Epithelial cell of esophagus (primary cell): ENCODE data around the gene PPP2R2B.

Experiments used
- DNase-seq: peaks from one replicate; pipeline ENCODE4 v3.0.0; 2010; ENCODE audit warnings: low read depth
- H3K4me3 ChIP-seq: 2 replicates; pipeline ENCODE4 v1.5.1; 2011; ENCODE audit warnings: mild to moderate bottlenecking, low read length, control low read depth
- TF ChIP-seq, protein P1 (sequence below): IDR thresholded peaks from 2 replicates; pipeline ENCODE4 v1.5.1; 2011; ENCODE audit warnings: low read depth, mild to moderate bottlenecking, low read length, control low read depth, inconsistent platforms; ENCODE audit not compliant: insufficient read depth; ENCODE audit errors: missing control alignments

PPP2R2B gene

DNA sequence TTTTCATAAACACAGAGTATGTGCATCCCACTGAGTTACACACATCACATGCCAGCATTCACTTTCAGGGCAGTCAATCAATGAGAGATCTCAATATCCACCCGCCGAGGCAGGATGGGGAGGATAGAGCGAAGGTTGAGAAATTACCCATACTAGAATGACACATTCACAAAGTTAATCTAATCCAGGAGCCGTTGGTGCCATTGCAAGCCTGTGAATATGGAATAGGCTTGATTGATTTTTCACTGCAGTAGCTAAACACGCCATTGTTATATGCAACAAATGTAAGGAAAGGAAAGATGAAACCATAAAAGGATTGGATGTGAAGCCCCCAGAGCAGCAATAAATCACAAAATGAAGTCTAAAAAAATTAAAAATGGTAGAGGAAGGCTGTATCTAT, 194.7 kb downstream of the PPP2R2B start:
- H3K4me3 ChIP-seq, result no peak overlapping the region
- DNase-seq, result no peak
- TF ChIP-seq, protein P1, sequence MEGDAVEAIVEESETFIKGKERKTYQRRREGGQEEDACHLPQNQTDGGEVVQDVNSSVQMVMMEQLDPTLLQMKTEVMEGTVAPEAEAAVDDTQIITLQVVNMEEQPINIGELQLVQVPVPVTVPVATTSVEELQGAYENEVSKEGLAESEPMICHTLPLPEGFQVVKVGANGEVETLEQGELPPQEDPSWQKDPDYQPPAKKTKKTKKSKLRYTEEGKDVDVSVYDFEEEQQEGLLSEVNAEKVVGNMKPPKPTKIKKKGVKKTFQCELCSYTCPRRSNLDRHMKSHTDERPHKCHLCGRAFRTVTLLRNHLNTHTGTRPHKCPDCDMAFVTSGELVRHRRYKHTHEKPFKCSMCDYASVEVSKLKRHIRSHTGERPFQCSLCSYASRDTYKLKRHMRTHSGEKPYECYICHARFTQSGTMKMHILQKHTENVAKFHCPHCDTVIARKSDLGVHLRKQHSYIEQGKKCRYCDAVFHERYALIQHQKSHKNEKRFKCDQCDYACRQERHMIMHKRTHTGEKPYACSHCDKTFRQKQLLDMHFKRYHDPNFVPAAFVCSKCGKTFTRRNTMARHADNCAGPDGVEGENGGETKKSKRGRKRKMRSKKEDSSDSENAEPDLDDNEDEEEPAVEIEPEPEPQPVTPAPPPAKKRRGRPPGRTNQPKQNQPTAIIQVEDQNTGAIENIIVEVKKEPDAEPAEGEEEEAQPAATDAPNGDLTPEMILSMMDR, result no peak

DNA sequence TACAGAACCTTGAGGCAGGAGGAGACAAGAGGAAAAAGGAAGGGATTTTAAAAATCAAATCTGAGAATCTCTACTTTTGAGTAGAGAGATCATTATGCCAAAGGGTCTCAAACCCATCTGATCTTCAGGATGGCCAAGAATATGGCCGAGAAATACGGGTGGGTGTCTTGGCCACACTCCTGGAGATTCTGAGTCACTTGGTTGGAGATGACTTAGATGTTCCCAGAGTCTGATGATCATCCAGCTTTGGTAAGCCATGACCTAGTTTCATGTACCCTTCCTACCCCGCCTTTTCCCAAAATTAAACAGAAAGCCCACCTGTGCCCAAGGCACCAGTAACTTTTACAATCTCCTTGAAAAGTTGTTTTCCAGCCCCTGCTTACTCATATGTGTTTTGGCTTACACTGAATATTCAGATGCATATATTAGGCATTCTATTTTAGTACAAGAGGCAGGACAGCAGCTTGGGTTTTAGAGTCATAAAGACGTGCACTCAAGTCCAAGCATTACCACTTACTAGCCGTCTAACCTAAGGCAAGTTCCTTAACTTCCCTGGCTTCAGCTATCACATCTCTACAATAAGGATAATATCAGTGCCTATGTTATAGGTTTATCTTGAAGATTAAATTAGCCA, 195.5 kb downstream of the PPP2R2B start:
- no peak overlapping the region for H3K4me3 ChIP-seq

DNA sequence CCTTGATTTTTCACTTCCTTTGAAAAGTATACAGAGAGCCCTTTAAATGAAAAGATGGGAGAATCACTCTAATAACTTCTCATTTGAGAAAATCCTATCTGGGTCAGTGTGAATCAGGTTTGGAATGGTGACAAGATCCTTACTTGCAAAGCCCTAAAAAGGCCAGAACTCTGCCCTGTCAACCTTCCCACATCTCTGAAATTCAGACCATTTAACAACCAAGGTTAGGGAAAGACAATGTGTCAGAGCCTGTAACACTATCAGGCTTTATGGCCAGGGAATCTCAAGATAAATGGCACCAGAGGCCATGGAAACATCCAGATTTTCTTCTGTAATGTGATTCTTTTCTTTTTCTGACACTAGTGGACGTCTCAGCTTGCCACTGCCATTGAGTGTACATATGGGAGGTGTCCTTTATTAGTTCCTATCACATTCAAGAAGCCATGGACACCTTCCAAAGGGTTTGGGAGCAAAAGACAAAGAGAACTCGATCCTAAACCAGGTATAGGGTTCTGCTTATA, 196.9 kb downstream of the PPP2R2B start:
- TF ChIP-seq, protein P1, result no peak
- H3K4me3 ChIP-seq, result no peak overlapping the region
- DNase-seq, result no peak

More for the DNA sequence above, 195.5 kb downstream of the PPP2R2B start:
- DNase-seq, result no peak
- TF ChIP-seq, protein P1, result no peak

DNA sequence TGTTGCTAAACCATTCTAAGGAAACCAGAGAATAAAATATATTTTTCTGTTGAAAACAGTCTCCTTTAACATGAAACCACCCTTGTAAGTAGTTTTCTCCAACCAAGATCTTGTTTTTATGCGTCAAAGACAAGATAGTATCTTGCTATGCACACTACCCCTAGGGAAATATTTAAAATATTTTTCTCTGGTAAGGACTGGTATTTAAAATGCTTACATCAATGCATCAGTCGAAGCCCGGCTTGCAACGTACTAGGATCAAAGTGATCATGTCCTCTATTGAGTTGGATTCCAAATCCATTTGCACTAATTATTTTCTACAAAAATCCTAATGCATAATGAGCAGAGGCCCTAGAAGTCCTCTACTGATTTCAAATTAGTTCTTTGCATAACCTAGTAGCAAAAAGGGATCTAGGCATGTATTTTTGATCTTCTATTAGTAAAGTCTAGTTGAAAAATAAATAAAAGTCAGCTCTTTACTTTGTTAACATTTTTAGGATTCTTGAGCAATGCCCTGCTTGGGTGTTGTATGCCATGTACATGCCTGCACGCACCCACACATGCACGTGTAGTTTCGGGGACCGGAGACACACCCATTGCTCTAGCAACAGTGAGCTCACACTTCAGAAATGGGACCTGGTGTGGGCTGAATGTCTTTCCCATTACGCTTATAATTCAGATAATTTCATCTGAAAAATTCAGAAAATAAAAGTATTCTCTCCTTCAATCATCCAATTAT, 197.5 kb downstream of the PPP2R2B start:
- TF ChIP-seq, protein P1, result no peak
- peak; percentile 54 for DNase-seq
- H3K4me3 ChIP-seq, result no peak overlapping the region

DNA sequence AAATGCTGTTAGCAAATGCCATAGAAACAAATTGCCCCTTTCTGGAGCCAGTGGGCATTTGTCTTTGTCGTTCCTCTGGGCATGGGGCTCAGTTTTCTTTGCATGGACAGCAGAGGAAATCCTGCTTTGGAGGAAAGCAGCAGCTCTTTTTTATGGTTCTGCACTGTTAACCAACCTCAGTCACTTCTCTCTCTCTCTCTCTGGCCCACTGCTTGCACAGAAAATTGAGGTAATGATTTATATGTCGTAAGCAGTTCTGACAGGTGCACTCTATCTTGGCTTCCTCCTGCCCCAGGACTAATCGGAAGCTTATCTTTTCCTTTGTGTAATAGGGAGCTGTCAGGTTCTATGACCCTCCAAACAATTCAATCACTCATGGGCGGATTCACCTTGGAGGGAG, 202.9 kb downstream of the PPP2R2B start:
- TF ChIP-seq, protein P1, result no peak
- H3K4me3 ChIP-seq, result no peak overlapping the region
- DNase-seq, result no peak

DNA sequence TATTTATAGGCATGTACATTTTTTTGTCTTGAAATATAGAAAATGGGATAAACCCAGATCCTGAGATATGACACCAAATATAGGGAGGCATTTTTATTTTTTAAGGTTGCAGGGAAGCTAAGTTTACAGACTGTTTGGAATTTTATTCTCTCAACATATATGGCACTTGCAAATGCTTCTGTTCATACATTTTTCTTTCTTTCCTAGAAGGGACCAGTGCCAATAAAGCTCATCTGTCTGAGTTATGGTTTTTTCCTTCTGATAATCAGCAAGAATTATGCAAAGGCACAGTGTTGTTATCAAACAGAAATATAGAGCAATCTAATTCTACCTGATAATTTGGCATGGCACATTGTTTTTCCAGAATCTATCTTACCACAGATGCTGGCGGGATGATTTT, 205.7 kb downstream of the PPP2R2B start:
- DNase-seq, result no peak
- no peak overlapping the region for H3K4me3 ChIP-seq

More for the DNA sequence above, 205.7 kb downstream of the PPP2R2B start:
- TF ChIP-seq, protein P1, result no peak
